GM12873 (cell line): ENCODE measurements around the gene SPRYD7.

Experiments
- CTCF ChIP-seq: IDR thresholded peaks from 2 replicates; pipeline ENCODE4 v1.5.1; 2012; ENCODE audit warnings: low read depth, mild to moderate bottlenecking, moderate library complexity, low read length, control low read depth; ENCODE audit not compliant: insufficient read depth; ENCODE audit errors: missing control alignments

SPRYD7 gene

GRCh38 chr13:49967456-49967855, 31.3 kb upstream of the SPRYD7 start:
- TF ChIP-seq CTCF: no peak

GRCh38 chr13:49958321-49958720, 22.2 kb upstream of the SPRYD7 start:
- TF ChIP-seq CTCF: no peak

- no peak for TF ChIP-seq CTCF
These were observed 20.0 kb upstream of the SPRYD7 start for GRCh38 chr13:49956131-49956530.

GRCh38 chr13:49954674-49955455, 18.7 kb upstream of the SPRYD7 start:
- TF ChIP-seq CTCF: no peak

- no peak for TF ChIP-seq CTCF
These were observed 17.4 kb upstream of the SPRYD7 start for GRCh38 chr13:49953560-49953959.

- no peak for TF ChIP-seq CTCF
These were observed 15.8 kb upstream of the SPRYD7 start for GRCh38 chr13:49951754-49952535.

- TF ChIP-seq CTCF: no peak
These were observed 3.2 kb upstream of the SPRYD7 start for GRCh38 chr13:49939321-49939720.
